HCEC 1CT (cell line): ENCODE data around the gene CDK5RAP3.

Experiments used
- DNase-seq: peaks from one replicate; pipeline ENCODE4 v3.0.0-alpha.2; 2017

Gene CDK5RAP3

DNA sequence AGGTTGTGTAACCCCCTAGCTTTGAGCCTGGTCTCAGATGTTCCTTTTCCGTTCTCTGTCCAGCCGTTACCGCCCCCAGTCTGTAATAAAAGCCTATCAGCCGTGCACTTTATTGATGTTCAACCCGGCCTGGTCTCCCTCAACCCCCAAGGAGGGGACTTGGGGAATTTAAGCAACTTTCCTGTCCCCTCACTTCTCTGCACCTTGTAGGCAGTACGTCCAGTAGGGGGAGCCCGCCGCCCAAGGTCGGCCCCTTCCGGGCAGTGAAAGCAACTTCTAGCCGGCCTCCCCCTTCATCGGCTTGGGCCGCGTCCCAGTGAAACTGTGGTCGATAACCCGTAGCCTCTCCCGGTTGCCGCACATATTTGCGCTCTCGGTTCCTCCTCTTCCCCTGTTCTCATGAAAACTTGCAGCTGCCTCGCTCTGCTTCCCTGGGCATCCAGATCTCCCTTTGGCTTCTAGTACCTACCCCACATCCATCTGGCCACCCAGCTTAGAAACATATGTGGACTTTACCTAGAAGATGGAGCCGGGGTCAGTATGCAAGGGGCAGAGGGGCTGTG is 21.6 kb upstream of the CDK5RAP3 start:
- DNase-seq, result peak; percentile 71

DNA sequence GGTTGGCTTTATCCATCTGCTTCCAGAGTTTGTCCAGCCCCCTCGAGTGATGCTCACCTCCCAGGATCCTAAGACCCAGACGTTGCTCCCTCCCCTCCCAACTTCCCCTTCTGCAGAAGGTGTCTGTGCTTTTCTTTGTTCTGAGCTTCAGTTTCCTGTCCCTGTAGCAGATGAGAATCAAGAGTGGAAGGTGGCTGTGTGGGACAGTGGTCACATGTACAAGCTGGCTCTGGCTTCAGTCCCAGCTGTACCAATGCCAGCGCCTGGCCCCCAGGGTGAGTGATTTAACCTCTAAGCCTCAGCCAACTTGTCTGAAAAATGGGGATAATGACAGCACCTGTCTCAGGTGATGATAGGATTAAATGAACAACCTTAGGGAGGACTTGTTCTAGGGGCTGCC is 21.0 kb upstream of the CDK5RAP3 start:
- DNase-seq, result no peak

DNA sequence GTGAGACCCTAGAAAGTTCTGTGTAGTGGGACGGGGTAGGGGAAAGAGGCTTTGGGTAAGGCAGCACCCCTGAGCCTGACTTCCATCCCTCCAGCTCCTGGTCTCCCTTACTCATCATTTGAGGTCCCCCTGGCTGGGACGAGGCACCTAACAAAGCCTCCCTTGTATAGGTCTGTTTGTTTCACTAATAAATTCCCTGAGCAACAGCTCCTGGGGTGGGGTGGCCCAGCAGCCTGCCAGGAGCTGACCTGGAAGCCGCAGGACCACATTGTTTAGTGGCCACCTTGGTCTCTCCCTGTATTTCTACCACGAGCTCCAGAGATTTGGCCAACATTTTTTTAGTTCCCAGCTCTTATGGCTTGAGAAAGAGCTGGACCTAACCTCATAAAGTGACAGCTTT is 20.5 kb upstream of the CDK5RAP3 start:
- DNase-seq, result no peak

DNA sequence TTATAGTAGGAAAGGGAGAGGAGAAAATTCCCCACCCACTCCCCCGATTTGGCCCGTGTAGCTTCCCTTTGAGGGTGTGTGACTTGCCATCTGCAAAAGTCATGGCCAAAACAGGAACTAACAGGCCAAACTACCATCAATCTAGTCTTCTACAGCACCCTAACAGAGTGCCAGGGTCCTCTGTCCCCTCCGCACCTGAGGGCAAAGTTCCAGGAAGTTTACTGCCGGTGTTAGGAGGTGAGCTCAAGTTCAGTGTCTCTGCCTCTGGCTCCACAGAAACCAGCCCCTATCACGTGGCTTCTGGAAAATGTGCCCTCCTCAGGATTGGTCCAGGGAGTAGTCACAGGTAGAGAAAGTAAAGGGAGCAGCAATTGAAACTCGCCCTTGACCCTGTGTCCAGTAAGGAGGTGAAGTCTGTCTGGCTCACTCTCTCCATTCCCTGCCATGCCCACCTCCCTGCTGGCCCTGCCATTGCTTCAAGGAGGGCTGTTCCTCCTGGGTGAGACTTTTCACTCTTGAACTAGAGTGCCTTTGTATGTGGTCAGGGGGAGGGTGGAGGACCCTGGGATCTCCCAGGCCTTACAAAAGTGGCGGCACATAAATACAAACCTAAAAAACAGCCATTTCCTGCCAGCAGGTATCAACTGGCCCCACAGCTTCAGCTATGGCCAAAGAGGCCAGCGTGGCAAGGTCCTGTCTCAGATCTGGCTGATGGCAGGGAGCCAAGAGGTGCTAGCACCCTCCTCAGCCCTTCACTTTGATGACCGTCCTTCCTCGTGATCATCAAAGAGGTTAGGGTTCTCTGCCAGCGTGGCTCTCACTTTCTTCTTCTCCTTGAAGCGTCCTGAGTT is 18.5 kb upstream of the CDK5RAP3 start:
- DNase-seq, result no peak

DNA sequence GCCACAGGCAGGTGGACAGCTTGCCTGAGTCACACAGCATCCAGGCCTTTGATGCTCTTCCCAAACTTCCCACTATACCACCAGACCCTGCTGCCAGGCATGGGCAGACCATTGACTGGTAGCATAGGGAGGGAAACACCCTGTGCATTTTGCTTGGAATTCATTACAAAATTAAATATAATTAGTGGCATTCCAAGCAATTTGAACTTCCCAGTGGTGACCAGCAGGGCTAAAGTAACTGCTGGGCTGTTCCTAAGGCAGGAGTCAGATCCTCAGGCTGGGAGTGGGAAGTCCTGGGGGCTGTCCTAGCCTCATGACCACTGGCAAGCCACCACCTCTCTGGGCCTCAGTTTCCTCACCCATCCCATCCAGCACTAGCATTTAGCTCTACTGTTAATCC is 17.0 kb upstream of the CDK5RAP3 start:
- DNase-seq, result no peak

DNA sequence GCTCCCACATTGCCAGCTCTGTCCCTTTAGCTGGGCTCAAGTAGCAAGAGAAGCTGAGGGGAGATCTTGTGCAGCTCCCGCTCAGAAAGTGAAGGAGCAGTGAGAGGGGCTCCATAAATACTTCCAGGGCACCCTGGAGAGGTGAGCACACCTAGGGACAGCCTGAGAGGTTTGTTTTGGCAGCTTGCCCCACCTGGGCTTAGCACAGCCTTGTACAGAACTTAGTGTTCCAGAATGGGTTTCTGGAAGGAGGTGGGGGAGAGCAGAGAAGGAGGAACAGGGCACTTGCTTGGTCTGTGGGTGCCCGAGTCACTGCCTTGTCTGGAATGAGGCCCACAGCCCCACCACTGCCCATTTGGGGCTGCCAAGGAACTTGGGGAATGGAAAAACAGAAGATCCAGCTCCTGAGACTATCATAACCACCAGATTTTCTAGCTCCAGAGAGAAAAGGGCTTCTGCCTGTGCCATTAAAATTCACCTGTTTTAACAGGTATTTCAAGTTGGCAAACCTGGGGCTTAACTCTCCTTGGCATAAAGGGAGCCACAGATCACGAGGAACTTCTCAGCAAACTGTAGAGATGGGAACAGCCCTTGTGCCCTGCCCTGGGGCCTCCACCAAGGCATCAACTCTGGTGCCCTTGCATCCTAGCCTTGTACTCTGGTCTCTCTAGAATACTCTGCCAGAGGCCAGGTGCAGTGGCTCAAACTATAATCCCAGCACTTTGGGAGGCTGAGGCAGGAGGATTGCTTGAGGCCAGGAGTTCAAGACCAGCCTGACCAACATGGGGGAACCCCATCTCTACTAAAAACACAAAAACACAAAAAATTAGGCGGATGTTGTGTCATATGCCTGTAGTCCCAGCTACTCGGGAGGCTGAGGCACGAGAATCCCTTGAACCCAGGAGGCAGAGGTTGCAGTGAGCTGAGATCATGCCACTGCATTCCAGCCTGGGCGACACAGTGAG is 15.1 kb upstream of the CDK5RAP3 start:
- no peak for DNase-seq

DNA sequence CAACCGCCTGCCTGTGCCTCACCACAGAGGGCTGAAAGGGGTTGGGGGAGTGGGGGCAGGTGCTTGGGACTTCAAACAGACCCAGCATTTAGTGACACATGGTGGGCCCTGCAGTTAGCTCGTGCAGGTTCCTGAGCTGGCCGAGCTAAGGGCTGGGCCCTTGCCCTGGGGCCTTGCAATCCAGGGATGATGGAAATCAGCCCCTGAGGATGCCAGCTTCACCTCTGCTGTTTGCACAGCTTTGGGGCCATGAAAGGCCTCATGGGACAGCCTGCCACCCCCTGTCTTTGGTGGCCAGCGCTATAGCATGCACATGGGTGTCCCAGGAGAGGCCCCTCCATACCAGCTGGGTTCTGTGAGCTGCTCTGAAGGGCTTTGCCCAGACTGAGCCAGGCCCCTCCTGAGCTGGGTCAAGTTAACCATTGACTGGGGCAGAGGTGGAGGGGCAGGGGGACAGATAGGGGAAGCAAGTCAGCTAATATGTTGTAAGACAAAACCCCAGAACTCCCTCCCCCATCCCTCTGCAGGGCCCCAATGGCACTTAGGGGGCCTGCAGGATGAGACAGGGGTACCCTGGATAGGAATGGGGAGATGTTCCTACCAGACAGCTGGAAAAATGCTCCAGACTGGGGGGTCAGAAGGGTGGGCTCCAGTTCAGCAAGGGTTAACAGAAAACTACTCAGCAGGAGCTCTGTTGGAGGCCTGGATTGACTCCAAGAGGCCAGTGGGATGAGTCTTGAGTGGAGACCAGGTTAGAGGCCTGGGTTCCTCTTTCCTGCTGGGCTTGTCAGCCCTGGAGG is 13.9 kb upstream of the CDK5RAP3 start:
- DNase-seq, result no peak

DNA sequence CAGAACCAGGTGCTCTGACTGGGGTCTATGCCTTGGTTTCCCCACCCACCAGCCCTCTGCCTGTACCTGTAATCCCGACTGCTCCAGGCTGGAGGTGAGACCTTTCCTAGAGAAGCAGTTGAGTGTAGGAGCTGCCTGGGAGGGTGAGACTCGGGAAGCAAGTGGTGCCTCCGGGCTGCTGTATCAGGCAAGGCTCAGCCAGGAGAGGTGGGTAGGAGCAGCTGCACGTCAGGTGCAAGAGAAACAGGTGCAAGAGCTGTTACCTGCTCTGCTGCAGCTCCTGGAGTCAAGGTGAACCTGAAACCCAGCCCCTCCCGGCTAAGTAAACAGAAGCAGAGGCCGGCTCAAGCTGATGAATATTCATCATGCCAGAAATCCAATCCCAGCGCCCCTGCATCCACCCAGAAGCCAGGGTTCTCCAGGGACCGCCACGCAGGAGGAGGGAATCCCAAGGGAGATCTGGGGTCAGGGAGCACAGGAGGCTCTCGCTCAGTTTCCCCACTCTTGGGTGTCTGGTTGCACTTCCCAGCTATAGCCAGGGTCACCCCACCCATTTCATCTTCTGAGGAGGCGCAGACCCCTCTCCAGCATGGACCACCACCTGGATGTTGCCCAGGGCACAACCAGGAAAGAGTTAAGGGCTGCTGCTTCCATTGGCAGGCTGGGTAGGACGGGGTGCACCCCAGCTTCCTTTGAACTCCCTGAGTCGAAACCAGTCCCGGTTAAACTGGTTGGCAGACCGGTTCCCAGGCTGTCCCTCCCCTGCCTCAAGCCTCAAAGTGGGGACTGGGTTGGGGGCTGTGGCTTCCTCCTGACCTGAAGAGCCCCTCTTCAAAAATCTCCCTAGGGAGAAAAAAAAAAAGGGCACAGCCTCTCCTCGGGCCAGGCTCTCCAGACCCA is 13.1 kb upstream of the CDK5RAP3 start, which contains the start of gene PRR15L:
TSS of gene PRR15L (minus strand) at position 293 of the 900 bp plus-strand sequence. CDS start 4,649 bp downstream, outside the sequence.
- DNase-seq, result no peak

DNA sequence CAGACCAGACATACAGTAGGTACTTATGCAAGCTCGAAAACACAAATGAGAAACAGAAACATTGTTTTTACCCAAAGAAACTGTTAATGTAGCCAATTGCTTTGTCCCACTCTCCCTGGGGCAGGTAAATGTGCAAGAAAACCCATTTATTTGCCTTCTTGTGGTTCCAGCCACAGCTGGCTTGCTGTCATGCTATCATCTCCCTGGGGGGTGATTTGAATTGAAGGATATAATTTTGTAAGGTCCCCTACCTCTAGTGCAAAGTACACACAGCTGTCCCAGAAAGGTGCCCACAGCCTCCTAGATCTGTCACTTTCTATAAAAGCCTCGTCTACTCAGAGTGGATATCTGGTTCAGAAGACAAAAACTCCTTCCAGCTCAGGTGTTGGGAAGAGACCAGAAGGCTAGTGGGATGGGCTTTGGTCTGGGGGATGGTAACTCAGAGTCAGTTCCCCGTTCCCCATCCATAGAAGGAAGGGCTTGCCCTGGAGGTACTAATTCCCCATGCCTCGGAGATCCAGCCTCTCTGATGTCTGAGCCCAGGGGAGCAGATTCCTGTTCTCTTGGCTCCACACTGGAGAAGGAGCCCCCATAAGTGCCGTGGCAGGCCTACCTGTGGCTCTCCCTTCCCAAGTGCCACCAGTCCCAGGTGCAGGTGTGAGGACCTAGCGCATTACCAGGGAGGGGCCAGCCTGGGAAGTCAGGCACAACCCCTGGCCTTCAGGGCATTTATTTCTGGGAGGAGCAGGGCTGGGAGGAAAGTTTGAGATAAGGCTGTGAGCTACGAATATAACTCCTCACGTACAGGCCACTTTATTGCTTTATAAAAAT is 10.9 kb upstream of the CDK5RAP3 start:
- DNase-seq, result no peak

DNA sequence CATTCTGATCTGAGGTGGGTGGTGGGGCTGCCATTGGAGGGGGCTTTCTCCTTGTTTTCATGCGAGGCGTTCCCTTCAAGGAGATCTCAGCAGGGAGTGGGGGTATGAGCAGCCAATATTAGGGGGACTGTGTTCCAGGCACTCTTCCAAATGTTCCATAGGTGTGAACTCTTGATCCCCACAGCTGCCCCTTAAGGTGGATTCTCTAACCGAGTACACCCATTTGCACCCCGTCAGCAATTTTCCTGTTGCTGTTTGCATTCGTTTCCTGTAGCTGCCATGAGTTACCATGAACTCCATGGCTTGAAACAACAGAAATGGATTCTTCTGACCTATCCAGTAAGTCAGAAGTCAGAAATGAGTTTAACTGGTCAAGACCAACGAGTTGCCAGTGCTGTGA is 9.5 kb upstream of the CDK5RAP3 start:
- no peak for DNase-seq

DNA sequence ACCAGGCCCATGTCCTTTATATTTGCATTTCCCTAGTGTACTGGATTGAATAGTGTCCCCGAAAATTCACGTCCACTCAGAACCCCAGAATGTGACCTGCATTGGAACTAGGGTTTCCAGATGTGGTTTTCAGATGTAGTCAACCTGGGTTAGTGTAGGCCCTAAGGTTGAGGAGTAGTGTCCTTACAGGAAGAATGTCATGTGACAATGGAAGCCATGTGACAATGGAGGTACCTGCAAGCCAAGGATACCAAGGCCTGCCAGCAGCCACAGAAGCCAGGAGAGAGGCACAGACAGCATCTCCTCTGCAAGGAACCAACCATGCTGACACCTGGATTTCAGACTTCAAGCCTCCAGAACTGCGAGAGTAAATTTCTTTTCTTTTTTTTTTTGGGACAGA is 8.0 kb upstream of the CDK5RAP3 start:
- DNase-seq, result no peak

DNA sequence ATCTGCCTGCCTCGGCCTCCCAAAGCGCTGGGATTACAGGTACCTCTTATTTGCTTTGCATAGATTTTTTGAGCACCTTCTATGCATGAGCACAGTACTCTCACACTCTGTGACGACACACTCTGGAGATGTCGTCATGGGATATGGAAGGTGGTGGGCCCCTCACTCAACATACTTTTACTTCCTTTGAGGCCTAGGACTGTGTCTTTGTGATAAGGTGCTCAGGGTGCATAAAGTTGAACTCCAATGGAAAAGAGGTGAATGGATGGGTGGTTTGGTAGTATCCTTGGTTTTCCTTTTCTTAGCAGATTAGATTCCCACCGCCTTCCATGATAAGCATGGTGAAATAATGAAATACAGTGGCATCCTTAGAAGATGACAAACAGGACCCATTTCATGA is 6.1 kb upstream of the CDK5RAP3 start:
- DNase-seq, result no peak

DNA sequence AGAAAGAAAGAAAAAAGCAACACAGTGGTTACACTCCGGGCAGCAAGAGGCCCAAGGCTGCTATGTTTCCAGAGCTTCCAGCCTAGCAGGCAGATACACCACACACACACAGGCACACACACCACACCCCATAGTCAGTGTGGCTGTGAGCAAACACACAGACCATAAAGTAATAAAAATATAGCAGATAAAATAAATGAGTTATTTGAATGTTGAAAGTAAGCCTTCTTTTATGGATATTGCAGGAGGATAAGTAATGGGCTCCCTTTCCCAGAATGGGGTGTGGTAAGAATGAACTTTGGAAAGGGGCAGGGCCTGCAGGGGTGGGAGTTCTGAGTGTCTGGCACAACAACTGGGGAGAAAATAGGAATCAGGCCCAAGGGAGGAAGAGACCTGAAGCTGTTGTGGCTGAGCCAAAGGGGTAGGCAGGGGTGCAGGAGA is 4.8 kb upstream of the CDK5RAP3 start:
- no peak for DNase-seq

DNA sequence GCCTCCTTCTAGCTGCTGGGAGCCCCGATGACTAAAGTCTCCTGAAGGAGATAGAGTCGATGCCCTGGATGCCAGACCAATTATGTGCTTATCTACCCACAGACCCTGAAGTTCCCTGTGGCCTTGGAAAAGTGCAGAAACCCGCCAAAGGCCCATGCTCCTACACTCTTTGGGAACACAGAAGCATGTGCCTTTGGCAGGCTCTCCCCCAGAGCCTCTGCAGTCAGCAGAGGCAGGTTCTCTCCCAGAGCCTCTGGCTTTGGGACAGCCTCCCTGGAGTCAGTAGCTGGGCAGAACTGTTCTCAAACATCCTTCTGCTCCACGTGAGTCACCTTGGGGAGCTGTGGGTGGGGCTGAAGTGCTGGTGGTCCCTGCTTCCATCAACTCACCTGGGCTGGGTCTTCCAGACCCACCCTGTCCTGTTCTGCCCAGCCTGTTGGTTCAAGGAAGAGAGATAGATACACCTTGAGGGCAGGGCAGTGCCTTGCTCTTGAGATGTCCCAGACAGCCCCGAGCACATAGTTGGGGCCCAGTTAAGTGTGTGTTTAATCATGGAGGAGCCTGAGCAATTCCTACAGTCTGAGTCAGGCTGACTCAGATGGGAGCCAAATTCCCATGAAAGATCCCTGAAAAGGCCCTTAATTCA is 3.2 kb upstream of the CDK5RAP3 start:
- peak; percentile 89 for DNase-seq

DNA sequence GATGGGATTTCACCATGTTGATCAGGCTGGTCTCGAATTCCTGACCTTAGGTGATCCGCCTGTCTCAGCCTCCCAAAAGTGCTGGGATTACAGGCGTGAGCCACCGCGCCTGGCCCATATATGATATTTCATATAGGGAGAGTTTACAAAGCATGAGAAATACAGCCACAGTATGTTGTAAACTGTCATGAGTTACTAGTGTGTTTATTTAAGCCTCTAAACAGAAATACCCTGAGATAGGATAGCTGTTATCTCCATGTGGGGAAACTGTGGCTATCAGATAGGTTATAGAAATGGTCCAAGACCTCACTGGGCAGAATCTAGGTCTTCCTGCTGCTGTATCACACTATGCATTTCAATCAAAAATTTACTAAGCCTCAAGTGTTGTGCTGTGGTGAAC is 2.1 kb upstream of the CDK5RAP3 start:
- no peak for DNase-seq

DNA sequence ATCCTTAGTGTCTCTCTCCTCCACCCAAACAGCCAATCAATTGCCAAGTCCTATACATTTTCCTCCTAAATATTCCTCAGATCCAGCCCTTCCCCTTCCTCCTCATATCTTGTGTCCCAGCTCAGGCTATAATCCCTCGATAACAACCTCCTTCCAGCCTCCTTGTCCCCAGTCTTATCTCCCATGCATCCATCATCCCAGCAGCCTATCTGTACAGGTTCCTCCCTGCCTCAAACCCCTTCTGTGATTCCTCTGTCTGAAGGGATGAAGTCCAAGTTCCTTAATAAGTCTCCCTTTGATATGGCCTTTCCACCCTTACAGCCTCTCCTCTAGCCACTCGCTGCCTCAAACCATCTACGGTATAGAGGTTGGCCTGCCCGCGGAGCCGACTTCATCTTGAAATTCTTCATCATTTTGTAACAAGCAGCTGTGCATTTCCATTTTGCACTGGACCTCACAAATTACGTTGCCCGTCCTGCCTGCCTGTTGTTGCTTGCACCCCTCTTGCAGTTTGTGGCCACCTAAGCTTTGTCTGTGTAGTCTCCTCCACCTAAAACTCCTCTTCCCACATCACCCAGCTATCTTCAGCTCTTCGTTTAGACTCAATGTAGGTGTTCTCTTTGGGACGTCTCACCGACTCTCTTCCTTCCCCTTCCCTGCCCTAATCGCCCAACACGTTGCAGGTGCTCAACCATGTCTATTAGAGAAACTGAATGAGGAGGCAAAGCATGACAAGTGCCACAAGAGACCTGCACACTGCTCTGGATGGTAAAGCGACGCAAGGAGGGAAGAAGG is 786 bp upstream of the CDK5RAP3 start:
- no peak for DNase-seq

DNA sequence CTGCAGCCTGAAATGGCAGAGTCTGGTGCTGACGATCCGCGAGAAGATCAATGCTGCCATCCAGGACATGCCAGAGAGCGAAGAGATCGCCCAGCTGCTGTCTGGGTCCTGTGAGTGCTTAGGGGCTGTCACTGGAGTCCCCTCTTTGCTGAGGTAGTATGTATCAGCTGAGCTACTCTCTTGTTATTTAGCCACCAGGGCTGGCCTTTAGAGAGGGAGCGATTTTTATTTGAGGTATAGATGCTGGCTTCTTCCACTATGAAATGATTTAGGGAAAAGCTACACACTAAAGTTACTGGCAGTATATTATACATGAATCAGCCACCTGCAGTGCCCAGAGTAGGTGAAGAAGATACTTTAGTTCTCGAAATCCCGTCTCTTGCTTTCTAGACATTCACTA is 2.6 kb downstream of the CDK5RAP3 start:
- peak; percentile 88 for DNase-seq

DNA sequence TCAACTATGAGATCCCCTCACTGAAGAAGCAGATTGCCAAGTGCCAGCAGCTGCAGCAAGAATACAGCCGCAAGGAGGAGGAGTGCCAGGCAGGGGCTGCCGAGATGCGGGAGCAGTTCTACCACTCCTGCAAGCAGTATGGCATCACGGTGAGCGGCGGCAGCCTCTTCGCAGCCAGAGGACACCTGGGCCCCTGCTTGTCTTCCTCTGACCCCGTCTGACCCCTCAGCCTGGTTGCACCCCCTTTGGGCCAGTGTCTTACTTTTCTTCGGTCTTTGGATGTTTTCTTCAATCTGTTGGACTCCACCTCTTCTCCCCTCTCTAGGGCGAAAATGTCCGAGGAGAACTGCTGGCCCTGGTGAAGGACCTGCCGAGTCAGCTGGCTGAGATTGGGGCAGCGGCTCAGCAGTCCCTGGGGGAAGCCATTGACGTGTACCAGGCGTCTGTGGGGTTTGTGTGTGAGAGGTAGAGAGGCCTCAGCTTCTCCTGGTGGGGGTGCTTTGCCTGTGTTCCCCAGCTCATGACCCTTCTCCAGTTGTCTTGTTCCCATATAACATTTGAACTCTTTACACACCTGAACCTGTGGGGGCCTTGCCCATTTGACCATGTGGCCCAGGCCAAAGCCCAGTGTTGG is 4.4 kb downstream of the CDK5RAP3 start:
- no peak for DNase-seq

DNA sequence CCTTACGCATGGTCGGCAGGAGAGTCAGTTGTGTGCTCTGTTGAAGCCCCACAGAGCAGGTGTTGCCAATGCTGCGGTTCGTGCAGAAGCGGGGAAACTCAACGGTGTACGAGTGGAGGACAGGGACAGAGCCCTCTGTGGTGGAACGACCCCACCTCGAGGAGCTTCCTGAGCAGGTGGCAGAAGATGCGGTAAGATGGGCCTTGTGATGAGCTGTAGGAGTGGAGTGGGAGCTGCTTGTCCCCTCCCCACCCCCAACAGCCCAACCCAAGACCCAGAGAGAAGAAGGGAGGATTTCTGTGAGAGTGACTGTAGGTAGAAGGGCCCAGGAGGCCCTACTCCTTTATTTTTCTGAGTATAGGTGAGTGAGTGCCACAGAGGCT is 4.9 kb downstream of the CDK5RAP3 start:
- no peak for DNase-seq
